Hematopoietic multipotent progenitor cell treated with erythropoietin and hydrocortisone succinate and interleukin-3 and kit ligand, for 15 days (in vitro differentiated cells): ENCODE results near the gene METTL1.
"Not testable (repeated sequence)": the region's sequence is repeated elsewhere in the genome, so short reads cannot be mapped to it uniquely, and the experiment has no call there.

Source experiments
- DNase-seq: peaks from one replicate; pipeline ENCODE4 v3.0.0-alpha.2; 2015; ENCODE audit warnings: low spot score

METTL1 gene

DNA sequence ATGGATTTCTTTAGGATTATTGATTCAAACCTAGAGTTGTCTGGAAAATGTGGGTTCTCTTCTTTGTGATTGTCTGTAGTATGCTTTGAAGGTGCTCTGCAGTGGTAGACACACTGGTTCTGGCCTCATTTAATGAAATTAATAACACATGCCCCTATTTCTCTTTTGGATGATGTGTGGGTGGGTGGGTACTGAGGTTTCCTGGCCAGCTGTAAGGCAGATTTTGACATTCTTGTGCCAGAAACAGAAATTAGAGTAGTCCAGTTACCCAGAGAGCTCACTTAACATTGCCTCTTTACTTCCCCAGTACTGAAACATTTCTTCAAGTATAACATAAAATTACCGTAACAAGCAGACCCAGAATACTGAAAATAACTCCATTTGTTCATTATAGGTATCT is 25.1 kb upstream of the METTL1 start:
- no peak for DNase-seq

DNA sequence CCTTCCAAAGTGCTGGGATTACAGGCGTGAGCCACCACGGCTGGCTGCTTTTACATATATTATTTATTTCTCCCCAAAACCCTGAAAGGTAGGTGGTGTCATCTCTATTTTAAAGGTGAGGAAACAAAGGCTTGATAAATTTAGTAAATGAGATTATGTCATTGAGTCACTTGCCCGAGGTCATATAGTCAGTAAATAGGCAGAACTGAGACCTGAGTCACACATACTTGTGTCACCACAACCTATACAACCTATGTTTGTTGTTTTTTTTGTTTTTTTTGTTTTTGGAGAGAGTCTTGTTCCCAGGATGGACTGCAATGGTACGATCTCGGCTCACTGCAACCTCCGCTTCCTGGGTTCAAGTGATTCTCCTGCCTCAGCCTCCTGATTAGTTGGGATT is 23.4 kb upstream of the METTL1 start:
- DNase-seq, result no peak

DNA sequence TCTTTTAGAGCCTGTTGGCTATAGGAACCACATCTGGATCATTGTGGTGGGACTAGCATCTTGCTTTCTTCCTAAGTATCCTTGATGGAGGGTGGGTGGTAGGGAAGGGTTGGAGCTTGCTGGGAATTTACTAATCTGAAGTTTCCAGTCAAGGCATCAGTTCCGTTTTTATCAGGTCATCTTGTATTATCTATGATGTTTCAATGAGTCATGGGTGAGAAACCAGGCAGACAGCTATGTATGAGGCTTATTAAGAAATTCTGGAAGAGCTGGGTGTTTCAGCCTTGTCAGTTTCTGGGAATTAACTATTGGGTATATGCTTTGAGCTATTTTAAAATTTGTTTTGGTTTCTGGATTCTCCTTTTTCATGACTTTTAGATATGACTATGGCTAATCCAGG is 22.0 kb upstream of the METTL1 start:
- no peak for DNase-seq

DNA sequence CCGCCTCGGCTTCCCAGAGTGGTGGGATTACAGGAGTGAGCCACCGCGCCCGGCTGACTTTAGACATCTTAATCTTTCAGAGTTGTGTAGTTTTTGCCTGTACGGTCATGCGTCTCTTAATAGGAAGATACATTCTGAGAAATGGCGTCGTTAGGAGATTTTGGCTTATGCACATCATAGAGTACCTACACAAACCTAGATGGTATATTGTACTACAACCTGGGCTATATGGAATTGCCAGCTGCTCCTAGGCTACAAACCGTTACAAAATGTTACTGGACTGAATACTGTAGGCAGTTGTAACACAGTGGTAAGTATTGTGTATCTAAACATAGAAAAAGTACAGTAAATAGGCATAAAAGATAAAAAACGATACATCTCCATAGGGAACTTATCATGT is 12.0 kb upstream of the METTL1 start:
- DNase-seq, result no peak

GRCh38 chr12:57783466-57783801 is 11.5 kb upstream of the METTL1 start:
- no peak for DNase-seq

- peak; percentile 96 for DNase-seq
Measured at GRCh38 chr12:57782608-57783465, 10.9 kb upstream of the METTL1 start, which contains the start of gene TSFM. TSS of gene TSFM (plus strand) at chr12:57782787. CDS start at chr12:57782802, 15 bp downstream.

DNA sequence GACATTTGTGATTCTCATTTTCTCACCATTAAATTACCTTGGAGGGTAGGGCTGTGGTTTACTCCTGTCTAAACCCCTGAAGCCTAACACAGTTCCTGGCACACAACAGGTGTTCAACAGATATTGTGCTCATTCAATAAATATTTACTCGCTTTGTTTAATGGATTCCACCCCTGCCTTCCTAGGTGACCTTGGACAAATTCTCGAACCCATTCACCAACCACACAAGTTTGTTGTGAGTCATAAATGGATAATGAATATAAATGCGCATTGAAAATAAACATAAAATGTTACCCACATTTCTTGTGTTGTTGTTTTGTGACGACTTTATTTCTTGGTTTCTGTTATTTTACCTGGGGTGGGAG is 10.3 kb upstream of the METTL1 start:
- no peak for DNase-seq

- no peak for DNase-seq
Measured at GRCh38 chr12:57781801-57782200, 9.9 kb upstream of the METTL1 start.

DNA sequence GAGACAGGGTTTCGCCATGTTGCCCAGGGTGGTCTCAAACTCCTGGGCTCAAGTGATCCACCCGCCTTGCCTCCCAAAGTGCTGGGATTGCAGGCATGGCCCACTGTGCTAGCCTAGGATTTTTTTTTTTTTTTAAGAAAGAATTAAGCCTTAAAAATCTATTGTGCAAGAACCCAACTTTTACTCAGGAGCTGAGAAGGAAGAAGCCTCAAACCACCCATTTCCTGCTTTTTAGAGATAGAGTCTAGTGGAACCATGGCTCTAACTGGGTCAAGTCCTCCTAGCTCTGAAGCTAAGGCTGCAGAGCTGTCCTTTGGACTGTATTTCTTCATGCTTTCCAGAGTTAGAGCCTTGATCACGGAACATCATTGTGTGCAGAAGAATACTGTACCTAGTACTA is 9.3 kb upstream of the METTL1 start:
- DNase-seq, result no peak

GRCh38 chr12:57780284-57780897 is 8.5 kb upstream of the METTL1 start:
- DNase-seq, result no peak

DNA sequence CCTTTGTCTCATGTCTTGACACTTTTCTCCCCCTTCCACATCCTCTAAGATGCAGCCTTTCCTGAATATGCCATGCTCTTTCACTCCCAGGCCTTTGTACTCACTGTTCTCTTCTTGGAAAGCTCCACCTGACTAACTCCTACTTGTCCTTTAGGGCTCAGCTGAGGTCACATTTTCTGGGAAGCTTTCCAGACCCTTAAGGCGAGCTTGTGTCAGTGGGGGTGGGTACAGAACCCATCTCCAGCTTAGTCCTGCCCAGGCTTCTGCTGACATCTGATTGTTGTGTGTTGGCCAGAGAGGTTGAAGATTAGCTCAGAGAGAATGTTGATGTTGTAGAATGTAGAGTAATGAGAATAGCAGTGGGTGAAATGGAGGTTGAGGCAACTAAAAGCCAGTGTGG is 7.8 kb upstream of the METTL1 start:
- no peak for DNase-seq

- no peak for DNase-seq
Measured at GRCh38 chr12:57777911-57778310, 6.0 kb upstream of the METTL1 start.

GRCh38 chr12:57777367-57777766 is 5.5 kb upstream of the METTL1 start:
- DNase-seq, result no peak

GRCh38 chr12:57776247-57776587 is 4.3 kb upstream of the METTL1 start:
- DNase-seq, result no peak

GRCh38 chr12:57775563-57776246 is 3.8 kb upstream of the METTL1 start:
- no peak for DNase-seq

DNA sequence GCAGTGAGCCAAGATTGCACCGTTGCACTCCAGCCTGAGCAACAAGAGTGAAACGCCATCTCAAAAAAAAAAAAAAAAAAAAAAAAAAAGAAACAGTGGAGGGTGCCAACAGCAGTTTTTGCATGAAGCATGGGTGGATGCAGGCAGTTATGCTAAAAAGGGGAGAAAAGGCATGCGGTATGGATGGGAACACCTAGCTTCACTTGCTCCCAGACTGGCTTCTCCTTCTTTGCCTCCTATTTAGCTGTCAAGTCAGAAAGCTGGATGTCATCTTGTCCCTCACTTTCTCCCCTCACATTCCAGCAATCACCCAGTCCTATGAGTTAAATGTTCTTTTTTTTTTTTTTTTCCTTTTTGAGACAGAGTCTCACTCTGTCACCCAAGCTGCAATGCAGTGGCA is 3.1 kb upstream of the METTL1 start:
- no peak for DNase-seq

DNA sequence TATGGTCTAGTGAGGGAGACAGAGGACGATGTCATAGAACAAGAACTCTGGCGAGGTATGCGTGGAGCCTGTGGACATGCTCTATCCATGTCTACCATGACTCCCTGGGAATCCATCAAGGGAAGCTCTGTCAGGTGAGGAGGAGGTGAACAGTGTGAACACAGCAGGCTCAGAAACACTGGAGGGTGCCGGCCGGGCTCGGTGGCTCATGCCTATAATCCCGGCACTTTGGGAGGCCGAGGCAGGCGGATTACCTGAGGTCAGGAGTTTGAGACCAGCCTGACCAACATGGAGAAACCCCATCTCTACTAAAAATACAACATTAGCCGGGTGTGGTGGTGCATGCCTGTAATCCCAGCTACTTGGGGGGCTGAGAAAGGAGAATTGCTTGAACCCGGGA is 2.7 kb upstream of the METTL1 start:
- not testable (repeated sequence) for DNase-seq

- no peak for DNase-seq
Measured at GRCh38 chr12:57772429-57773322, 771 bp upstream of the METTL1 start, which contains the start of gene EEF1AKMT3. TSS of gene EEF1AKMT3 (plus strand) at chr12:57772614. CDS start at chr12:57772725, 111 bp downstream.

GRCh38 chr12:57771236-57771872 is 551 bp downstream of the METTL1 start:
- peak; percentile 80 for DNase-seq

DNA sequence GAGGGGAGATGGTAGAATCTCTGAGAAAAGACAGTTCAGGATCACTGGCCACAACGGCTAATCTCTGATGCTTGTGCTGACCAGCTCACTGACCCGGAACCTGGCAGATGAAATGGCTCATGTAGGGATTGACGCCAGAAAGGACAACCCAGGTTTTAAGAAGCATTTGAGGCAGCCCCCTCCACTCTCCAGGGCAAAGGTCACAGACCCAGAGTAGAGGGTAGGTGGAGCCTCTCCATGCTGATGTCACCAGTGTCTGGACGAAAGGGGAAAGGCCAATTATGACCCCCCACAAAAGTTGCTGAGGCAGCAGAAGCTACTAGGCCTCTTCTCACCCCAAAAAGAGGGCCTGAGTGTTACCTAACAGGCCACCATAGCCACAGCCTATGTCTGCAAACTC is 1.2 kb downstream of the METTL1 start:
- DNase-seq, result no peak

GRCh38 chr12:57769594-57769993 is 2.3 kb downstream of the METTL1 start:
- DNase-seq, result no peak

DNA sequence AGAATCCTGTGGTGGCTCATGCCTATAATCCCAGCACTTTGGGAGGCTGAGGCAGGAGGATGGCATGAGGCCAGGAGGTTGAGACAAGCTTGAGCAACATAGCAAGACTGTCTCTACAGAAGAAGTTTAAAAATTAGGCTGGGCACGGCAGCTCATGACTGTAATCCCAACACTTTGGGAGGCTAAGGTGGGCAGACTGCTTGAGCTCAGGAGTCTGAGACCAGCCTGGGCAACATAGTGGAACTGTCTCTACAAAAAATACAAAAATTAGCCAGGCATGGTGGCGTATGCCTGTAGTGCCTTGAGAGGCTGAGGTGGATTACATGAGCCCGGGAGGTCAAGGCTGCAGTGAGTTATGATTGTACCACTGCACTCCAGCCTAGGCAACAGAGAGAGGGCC is 4.0 kb downstream of the METTL1 start:
- DNase-seq, result no peak
